ENCODE measurements around the gene MNX1.

MNX1 gene

GRCh38 chr7:157001920-157002818 is 8.3 kb downstream of the MNX1 start:
- no peak for FAIRE-seq

DNA sequence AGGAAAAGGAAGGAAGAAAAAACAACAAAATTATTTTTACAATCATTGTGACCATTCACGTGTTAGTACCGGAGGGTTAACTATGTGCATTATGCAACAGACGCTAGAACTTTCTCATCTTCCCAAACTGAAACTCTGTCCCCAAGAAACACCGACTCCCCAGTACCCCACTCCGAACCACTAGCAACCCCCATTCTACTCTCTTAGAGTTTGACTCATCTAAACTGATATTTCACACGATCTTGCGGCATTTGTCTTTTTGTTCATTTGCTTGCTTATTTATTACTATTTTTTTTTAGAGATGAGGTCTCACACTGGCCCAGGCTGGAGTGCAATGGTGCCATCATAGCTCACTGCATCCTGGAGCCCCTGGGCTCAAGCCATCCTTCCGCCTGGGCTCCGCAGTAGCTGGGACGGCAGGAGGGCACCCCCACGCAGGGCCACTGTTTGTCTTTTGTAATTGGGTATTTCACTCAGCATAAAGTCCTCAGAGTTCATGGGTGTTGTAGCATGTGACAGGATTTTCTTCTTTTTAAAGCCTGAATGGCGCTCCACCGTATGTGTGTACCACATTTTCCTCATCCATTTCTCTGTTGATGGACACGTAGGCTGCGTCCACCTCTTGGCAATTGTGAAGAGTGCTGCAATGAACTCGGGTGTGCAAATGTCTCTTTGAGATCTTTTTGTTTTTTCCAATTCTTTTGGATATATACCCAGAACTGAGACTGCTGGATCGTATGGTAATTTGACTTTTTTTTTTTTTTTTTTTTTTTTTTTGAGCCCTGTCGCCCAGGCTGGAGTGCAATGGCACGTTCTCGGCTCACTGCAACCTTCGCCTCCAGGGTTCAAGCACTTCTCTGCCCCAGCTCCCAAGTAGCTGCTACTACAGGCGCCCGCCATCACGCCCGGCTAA is 9.5 kb downstream of the MNX1 start:
- FAIRE-seq, result peak; percentile 82

DNA sequence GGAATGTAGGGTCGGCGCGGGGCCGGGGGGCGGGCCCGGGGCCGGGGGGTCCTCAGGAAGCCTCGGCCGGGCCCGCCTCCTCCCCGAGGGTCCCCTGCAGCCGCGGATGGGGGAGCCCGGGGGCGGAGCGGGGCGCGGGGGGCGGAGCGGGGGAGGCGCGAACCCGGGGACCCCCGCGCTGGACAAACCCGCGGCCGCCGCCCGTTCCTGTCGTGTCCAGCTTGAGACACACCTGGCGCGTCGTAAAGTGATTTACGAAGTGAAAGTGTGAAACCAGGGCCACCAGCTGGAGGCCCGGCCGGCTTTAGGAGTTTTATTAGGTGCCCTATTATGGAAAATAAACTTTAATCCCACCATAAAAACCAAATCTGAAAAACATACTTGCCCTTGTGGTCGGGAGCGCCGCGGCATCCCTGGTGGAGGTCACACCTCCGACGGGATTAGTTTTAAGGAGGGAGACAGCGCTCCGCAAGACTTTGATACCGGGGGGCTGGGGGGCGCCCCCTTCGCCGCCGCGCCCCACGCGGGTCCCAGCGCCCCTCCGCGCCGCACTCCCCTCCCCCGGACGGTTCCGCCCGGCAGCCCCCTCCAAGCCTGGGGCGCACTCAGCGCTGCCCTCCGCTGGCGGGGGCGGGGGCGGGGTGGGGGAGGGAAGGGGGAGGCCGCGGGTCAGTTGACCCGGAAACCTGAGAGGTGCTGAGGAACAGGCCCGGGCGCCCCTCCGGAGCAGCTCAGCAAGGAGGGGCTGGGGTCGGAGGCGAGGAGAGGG is 10.3 kb downstream of the MNX1 start:
- no peak for FAIRE-seq

GRCh38 chr7:156998988-156999957 is 11.2 kb downstream of the MNX1 start:
- peak; percentile 13 for FAIRE-seq

DNA sequence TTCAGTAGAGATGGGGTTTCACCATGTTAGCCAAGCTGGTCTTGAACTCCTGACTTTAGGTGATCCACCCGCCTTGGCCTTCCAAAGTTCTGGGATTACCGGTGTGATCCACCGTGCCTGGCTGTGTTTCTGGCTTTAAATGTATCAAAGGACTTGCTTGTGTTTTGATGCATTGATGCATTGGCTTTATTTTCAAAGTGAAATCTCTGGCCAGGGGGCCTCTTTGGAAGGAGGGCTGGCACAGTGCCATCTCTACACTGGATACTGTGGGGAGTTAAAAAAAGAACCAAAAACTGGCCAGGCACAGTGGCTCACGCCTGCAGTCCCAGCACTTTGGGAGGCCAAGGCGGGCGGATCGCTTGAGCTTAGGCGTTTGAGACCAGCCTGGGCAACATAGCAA is 16.0 kb downstream of the MNX1 start:
- FAIRE-seq, result no peak

DNA sequence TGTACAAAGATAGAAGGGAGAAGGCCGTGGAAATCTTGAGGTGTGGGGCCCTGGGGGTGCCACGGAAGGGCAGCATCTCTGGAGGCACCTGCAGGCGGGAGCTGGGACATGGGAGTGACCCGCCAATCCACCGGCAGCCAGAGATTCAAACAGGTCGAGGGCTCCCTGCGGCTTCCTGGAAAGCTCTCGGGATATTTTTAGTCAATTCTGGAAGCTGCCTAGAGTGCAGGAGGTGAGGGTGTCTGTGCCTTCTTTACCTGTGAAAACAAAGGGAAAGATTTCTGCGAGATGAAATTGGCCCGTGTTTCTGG is 16.6 kb downstream of the MNX1 start:
- FAIRE-seq, result no peak

GRCh38 chr7:156993021-156993924 is 17.2 kb downstream of the MNX1 start:
- no peak for FAIRE-seq

DNA sequence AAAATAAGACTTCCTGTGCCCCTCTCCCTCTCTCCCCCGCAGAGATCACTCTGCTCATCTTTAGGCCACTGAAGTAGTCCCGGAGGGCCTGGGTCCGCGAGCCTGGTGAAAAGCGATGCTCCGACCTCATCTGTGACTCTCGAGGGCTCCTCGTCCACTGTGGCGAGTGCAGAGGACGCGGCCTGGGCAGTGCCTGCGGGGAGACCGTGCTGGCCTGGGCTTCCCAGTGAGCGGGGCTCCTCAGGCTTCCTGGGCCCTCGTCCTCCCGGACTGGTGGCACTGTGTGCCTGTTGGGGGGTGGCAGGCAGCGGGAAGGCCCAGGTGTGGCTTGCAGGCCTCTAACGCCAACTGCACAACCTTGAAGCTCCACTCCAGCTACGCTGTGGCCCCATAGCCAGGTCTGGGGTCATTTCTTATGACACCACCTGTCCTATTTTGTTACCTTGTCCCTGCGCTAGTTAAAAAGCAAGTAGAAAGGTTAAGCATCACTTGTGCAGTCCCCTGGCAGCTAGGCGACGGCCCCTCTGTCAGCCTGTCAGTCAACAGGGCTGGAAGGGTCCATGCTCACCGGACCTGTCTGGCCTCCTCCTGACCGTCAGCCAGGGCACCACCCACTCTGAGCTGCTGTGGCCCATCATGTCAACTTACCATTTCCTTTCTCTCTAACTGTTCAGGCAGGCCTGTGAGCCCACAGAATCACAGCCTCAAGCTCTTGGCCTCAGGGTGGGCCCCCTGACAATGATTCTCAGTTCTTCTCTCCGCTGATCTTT is 20.5 kb downstream of the MNX1 start:
- FAIRE-seq, result no peak

DNA sequence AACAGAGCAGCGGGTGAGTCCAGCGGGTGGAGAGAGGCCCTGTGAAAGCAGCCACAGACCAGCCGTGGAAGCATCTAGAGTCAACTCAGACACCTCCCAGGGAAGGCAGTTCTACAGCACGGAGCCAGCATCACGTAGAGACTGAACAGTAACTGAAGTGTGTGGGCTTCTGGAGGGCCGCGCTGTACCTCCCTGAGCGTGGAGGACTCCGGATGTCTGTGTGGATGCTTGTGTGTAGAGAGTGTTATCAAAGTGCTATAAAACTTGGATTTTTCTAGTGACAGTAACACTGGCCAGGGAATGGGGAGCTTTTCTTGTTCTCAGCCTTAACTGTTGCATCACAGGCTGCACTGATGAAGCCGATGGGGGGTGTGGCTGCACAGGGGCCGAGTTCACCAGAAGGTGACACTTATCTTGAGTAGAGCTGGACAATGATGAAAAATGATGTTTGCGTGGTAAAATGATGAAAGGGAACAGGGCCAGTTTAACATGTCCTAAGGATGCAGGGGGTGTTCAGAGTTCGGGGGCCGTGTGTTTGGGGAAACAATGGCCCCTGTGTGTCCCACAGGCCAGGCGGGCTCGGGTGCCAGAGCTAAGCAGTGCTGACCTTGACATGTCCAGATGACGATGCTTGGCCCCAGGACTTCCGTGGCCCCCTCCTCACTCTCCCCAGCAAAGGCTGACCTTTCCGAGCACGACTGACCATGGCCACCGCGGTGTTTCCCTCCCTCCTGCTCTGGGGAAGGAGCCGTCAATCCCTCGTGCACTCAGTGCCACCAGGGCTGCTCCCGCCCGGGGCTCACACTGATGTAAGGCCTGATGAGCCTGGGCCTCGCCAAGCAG is 21.9 kb downstream of the MNX1 start:
- FAIRE-seq, result no peak

GRCh38 chr7:156986378-156986777 is 24.1 kb downstream of the MNX1 start:
- FAIRE-seq, result no peak

- no peak for FAIRE-seq
These were observed 25.1 kb downstream of the MNX1 start for GRCh38 chr7:156985101-156985992.

- FAIRE-seq, result no peak
These were observed 26.1 kb downstream of the MNX1 start for GRCh38 chr7:156984174-156984891.

DNA sequence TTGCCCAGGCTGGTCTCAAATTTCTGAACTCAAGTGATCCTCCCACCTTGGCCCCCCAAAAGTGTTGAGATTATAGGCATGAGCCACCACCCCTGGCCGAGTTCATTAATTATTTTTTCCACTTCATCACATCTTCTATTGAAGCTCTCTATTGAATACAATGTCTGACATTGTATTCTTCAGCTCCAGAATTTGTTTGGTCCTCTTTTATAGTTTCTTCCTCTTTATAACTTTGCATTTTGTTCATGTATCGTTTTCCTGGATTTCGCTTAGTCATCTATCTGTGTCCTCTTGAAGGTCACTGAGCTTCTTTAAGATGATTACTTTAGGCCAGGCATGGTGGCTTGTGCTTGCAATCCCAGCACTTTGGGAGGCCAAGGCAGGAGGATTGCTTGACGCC is 30.8 kb downstream of the MNX1 start:
- FAIRE-seq, result no peak

DNA sequence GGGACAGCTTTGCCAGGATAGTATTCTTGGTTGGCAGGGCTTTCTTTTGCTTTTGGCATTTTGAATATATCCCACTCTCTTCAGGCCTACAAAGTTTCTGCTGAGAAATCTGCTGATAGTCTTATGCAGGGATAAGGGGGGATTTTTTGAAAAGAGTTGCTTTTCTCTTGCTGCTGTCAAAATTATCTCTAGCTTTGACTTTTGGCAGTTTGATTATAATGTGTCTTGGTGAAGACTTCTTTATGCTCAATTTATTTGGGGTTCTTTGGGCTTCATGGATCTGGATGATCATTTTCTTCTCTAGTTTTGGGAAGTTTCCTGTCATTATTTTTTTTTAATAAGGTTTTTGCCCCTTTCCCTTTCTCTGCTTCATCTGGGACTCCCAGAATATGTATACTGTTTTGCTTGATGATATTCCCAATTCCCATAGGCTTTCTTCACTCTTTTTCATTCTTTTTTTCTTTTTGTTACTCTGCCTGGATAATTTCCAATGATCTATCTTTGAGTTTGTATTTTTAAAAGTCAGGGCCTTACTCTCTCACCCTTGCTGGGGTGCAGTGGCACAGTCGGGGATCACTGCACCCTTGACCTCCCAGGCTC is 31.4 kb downstream of the MNX1 start:
- no peak for FAIRE-seq

DNA sequence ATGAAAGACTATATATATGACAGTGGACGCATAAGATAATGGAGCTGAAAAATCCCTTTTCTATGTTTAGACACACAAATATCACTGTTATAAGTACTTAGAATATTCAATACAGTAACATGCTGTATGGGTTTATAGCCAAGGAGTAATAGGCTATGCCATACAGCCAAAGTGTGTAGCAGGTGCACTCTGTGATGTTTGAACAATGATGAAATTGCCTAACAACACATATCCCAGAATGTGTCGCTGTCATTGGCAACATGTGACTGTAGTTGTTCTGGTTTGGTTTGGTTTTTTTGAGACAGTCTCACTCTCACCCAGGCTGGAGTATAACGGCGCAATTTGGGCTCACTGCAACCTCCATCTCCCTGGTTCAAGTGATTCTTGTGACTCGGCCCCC is 34.8 kb downstream of the MNX1 start:
- no peak for FAIRE-seq

- peak; percentile 92 for FAIRE-seq
These were observed 40.5 kb downstream of the MNX1 start for GRCh38 chr7:156969972-156970420.

- no peak for FAIRE-seq
These were observed 42.3 kb downstream of the MNX1 start for GRCh38 chr7:156968183-156968582.
